ENCODE data around the gene INSL3.
"Not testable (repeated sequence)": the region's sequence is repeated elsewhere in the genome, so short reads cannot be mapped to it uniquely, and the experiment has no call there.

DNA sequence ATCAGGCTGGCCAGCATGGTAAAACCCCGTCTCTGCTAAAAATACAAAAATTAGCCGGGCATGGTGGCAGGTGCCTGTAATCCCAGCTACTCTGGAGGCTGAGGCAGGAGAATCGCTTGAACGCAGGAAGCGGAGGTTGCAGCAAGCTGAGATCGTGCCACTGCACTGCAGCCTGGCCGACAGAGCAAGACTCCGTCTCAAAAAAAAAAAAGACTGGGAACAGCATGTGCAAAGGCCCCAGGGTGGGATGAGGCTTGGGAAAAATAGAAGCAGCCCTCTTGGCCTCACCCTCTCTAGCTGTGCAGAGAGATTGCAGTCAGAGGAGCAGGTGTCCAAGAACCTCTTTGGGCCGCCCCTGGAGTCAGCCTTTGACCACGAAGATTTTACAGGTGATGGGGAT is 43.5 kb downstream of the INSL3 start:
- not testable (repeated sequence) for TF ChIP-seq NFRKB (IDR thresholded peaks at IDR 0.05); MAZ (IDR thresholded peaks at IDR 0.05; ENCODE audit: borderline replicate concordance, low read depth, low read length); MAZ (CRISPR knock-in tag; IDR thresholded peaks at IDR 0.05; ENCODE audit: low read depth); ZNF569 (CRISPR knock-in tag; IDR thresholded peaks at IDR 0.05; ENCODE audit: borderline replicate concordance); NFE2L2 (IDR thresholded peaks at IDR 0.05; ENCODE audit: low read length); EP300 (IDR thresholded peaks at IDR 0.05; ENCODE audit: low read depth in 2 of 2, low read length in 2 of 2); EP300 (CRISPR knock-in tag; IDR thresholded peaks at IDR 0.05; ENCODE audit: borderline replicate concordance); GABPA (IDR thresholded peaks at IDR 0.05; ENCODE audit: low read depth, low read length); GABPA (CRISPR knock-in tag; IDR thresholded peaks at IDR 0.05; ENCODE audit: low read depth); ZNF143 (CRISPR knock-in tag; IDR thresholded peaks at IDR 0.05); PCBP2 (optimal IDR thresholded peaks at IDR 0.05; ENCODE audit: low read depth, low read length, poor library complexity, severe bottlenecking); ZKSCAN8 (CRISPR knock-in tag; IDR thresholded peaks at IDR 0.05; ENCODE audit: borderline replicate concordance); ZNF781 (CRISPR knock-in tag; IDR thresholded peaks at IDR 0.05; ENCODE audit: borderline replicate concordance, not compliant biosample characterization); CREB1 (IDR thresholded peaks at IDR 0.05); CREB1 (CRISPR knock-in tag; IDR thresholded peaks at IDR 0.05)
- TF ChIP-seq, protein P1, sequence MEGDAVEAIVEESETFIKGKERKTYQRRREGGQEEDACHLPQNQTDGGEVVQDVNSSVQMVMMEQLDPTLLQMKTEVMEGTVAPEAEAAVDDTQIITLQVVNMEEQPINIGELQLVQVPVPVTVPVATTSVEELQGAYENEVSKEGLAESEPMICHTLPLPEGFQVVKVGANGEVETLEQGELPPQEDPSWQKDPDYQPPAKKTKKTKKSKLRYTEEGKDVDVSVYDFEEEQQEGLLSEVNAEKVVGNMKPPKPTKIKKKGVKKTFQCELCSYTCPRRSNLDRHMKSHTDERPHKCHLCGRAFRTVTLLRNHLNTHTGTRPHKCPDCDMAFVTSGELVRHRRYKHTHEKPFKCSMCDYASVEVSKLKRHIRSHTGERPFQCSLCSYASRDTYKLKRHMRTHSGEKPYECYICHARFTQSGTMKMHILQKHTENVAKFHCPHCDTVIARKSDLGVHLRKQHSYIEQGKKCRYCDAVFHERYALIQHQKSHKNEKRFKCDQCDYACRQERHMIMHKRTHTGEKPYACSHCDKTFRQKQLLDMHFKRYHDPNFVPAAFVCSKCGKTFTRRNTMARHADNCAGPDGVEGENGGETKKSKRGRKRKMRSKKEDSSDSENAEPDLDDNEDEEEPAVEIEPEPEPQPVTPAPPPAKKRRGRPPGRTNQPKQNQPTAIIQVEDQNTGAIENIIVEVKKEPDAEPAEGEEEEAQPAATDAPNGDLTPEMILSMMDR (CRISPR knock-in tag; IDR thresholded peaks at IDR 0.05) = not testable (repeated sequence)
- TF ChIP-seq, protein P2, sequence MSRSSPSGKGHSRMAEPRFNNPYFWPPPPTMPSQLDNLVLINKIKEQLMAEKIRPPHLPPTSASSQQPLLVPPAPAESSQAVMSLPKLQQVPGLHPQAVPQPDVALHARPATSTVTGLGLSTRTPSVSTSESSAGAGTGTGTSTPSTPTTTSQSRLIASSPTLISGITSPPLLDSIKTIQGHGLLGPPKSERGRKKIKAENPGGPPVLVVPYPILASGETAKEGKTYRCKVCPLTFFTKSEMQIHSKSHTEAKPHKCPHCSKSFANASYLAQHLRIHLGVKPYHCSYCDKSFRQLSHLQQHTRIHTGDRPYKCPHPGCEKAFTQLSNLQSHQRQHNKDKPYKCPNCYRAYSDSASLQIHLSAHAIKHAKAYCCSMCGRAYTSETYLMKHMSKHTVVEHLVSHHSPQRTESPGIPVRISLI (CRISPR knock-in tag; IDR thresholded peaks at IDR 0.05; ENCODE audit: borderline replicate concordance) = not testable (repeated sequence)
